ENCODE measurements around the gene SYTL1. TPM values are rescaled to one million over a fixed set of nuclear protein-coding genes. Genes with fewer than 3 reads are reported as not detected.

SYTL1 gene
- total RNA-seq, 1 donor from 2014 or later, result 47.2 TPM

DNA sequence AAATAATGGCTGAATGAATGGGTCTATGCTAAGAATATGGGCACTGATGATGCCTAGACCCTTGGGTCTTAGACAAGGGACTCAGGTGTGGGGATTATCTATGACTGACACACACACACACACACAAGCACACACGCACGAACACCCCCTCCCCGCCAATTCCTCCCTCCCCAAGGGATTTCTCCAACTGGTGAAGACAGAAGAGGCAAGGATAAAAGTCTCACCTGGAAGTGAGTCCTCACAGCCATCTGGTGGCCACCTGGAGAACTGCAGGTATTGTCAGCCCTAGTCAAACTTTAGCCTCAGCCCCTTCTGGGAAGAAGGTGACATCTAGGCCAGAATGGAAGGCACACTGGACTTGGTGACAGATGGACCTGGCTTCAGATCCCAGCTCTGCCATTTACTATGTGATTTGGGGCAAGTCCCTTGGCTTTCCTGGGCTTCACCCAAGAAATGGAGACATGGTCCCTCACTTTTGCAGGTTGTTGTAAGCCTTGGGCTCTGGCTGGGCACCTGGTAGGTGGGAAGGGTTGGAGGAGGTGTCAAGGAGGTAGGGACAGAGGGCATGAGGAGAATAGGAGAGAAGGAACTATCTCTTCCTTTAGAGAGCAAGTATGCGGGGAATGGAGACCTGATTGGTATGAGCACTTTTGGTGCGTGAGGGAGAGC, 46.6 kb downstream of the SYTL1 start:
- no peak overlapping the region for H3K4me3 ChIP-seq (ENCODE audit: low read depth, low read length)
- H3K27me3 ChIP-seq (ENCODE audit: control insufficient read depth, insufficient read depth, low read length), result peaks cover 9% of the 10 kb centered on the region
- TF ChIP-seq, protein P1, sequence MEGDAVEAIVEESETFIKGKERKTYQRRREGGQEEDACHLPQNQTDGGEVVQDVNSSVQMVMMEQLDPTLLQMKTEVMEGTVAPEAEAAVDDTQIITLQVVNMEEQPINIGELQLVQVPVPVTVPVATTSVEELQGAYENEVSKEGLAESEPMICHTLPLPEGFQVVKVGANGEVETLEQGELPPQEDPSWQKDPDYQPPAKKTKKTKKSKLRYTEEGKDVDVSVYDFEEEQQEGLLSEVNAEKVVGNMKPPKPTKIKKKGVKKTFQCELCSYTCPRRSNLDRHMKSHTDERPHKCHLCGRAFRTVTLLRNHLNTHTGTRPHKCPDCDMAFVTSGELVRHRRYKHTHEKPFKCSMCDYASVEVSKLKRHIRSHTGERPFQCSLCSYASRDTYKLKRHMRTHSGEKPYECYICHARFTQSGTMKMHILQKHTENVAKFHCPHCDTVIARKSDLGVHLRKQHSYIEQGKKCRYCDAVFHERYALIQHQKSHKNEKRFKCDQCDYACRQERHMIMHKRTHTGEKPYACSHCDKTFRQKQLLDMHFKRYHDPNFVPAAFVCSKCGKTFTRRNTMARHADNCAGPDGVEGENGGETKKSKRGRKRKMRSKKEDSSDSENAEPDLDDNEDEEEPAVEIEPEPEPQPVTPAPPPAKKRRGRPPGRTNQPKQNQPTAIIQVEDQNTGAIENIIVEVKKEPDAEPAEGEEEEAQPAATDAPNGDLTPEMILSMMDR (IDR thresholded peaks at IDR 0.05; ENCODE audit: insufficient read depth, low read length, poor library complexity, severe bottlenecking), result peak; percentile 95
- no peak for DNase-seq (ENCODE audit: low read depth)
- H3K36me3 ChIP-seq (ENCODE audit: control insufficient read depth, insufficient read depth, low read length), result no peaks in the 10 kb centered on the region

DNA sequence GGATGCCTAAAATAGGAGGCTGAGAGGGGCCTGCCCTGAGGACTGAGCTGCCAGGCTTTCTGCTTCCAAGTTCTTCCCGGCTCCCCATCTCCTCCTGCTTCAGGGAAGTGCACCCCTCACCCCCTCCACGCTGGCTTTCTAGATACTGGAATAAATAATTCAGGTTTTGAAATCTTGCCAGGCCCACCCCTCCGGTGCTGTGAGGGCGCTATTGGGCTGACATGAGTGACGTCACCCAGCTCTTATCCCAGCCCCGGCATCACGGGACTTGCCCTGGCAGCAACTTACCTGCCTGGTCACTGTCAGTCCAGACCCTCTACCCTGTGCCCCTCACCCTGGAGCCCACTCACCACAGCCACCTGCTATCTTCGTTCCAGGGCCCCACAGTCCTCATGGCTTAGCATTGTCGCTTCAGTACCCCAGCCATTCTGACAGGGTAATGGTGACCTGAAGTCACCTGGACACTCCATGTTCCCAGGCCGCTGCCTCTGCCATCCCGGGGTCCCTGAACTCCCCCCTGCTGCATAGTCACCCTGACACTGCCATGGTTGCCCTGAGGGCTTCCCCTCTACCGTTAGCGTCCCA, 49.8 kb downstream of the SYTL1 start:
- H3K27me3 ChIP-seq (ENCODE audit: control insufficient read depth, insufficient read depth, low read length), result peaks cover 6% of the 10 kb centered on the region
- TF ChIP-seq, protein P1 (IDR thresholded peaks at IDR 0.05; ENCODE audit: insufficient read depth, low read length, poor library complexity, severe bottlenecking), result no peak
- DNase-seq (ENCODE audit: low read depth), result no peak

DNA sequence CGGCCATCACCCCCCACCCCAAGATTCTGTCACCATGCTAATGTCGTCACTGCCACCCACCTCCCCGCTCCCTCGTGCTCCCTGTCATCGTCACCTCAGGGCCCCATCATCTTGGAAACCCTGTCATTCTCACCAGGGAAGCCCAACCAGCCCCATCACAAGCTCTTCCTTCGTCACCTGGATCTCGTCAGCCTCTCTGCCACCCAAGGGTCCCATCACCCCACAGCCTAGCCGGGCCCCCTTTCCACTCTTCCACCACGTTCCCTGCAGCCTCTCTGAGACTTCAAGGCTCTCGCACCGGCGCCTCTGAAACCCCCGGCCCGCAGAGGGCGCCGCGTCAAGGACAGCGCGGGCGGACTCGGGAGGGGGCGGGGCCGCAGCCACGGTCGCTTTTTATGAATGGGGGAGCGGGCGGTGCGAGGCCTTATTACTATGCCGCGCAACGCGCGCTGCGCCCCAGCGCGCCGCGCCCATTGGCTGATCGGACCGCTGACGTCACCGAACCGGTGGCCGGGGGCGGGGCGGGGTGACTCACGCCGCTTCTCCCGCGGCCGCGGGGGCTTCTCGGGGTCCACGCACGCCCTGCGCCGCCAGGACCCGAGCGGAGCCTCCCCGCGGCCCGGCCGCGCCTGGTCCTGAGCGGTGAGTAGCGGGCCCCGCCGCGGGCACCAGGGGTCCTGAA, 50.4 kb downstream of the SYTL1 start, which contains the start of gene GPR3:
Gene GPR3, plus strand, starts transcription at position 527 of the 682 bp plus-strand sequence. CDS start 1,177 bp downstream, outside the sequence.
- Histone ChIP-seq H3K27me3 (ENCODE audit: control insufficient read depth, insufficient read depth, low read length) (peaks cover 6% of the 10 kb centered on the region), H3K36me3 (ENCODE audit: control insufficient read depth, insufficient read depth, low read length) (no peaks in the 10 kb centered on the region), H3K4me3 (ENCODE audit: low read depth, low read length) (peak within 1 kb of the TSS; percentile 74)
- TF ChIP-seq, protein P1 (IDR thresholded peaks at IDR 0.05; ENCODE audit: insufficient read depth, low read length, poor library complexity, severe bottlenecking), result peak; percentile 64
- DNase-seq (ENCODE audit: low read depth), result no peak

More for the DNA sequence above, 49.8 kb downstream of the SYTL1 start:
- H3K4me3 ChIP-seq (ENCODE audit: low read depth, low read length), result peak overlapping the region; percentile 74
- no peaks in the 10 kb centered on the region for H3K36me3 ChIP-seq (ENCODE audit: control insufficient read depth, insufficient read depth, low read length)

DNA sequence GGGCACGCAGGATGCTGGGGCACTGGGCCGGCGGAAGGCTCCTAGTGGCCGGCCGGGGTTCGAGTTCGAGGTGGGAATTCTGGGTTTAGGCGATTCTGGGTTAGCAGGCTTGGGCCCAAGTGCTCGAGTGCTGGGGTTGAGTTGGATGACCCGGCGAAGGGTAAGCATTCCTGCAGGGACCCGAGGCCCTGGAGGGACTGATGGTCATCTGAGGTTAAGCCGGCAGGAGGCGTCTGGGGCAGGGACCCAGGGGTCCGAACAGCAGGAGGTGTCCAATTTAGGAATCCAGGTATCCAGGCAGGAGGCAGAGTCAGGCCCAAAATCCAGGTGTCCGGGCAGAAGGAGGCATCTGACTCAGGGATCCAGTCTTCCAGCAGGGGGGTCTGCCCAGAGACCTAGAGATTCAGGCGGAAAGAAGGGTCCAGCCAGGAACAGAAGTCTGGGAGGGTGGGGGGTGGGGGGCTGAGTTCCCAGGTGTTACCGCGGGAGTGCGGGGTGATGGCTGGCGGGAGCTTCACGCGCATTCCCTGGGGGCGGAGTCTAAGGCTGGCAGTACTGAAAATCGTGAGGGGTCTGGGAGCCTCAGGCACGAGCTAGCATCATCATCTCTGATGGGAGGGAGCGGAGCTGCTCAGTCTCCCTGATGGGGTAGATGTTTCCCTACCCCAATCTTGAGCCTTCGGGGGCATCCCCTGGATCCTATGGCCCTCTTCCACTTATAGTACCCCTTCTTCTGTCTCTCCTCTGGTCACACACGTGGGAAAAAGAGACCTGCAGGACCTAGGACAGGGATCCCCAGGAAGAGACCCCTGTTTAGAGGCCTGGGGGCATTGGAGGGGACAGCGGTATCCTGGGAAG, 51.2 kb downstream of the SYTL1 start:
- no peaks in the 10 kb centered on the region for H3K36me3 ChIP-seq (ENCODE audit: control insufficient read depth, insufficient read depth, low read length)

DNA sequence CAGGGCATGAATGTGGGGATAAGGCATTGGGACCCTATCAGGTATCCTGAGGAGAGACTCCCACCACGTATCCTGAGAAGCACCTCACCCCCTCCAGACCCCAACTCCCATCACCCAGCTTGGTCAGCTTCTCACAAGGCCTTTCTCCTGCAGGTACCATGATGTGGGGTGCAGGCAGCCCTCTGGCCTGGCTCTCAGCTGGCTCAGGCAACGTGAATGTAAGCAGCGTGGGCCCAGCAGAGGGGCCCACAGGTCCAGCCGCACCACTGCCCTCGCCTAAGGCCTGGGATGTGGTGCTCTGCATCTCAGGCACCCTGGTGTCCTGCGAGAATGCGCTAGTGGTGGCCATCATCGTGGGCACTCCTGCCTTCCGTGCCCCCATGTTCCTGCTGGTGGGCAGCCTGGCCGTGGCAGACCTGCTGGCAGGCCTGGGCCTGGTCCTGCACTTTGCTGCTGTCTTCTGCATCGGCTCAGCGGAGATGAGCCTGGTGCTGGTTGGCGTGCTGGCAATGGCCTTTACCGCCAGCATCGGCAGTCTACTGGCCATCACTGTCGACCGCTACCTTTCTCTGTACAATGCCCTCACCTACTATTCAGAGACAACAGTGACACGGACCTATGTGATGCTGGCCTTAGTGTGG, 51.9 kb downstream of the SYTL1 start:
- no peak overlapping the region for H3K4me3 ChIP-seq (ENCODE audit: low read depth, low read length)
- DNase-seq (ENCODE audit: low read depth), result no peak

More for the DNA sequence above, 51.2 kb downstream of the SYTL1 start:
- Histone ChIP-seq H3K27me3 (ENCODE audit: control insufficient read depth, insufficient read depth, low read length) (peaks cover 6% of the 10 kb centered on the region), H3K4me3 (ENCODE audit: low read depth, low read length) (peak overlapping the region; percentile 74)
- TF ChIP-seq, protein P1 (IDR thresholded peaks at IDR 0.05; ENCODE audit: insufficient read depth, low read length, poor library complexity, severe bottlenecking), result peak; percentile 45
- no peak for DNase-seq (ENCODE audit: low read depth)

More for the DNA sequence above, 51.9 kb downstream of the SYTL1 start:
- H3K36me3 ChIP-seq (ENCODE audit: control insufficient read depth, insufficient read depth, low read length), result no peaks in the 10 kb centered on the region
- TF ChIP-seq, protein P1 (IDR thresholded peaks at IDR 0.05; ENCODE audit: insufficient read depth, low read length, poor library complexity, severe bottlenecking), result no peak
- H3K27me3 ChIP-seq (ENCODE audit: control insufficient read depth, insufficient read depth, low read length), result peaks cover 6% of the 10 kb centered on the region
